Cardiac septum (tissue), 1 donor: ENCODE results near the gene PDZD7. TPM values are rescaled to one million over a fixed set of nuclear protein-coding genes. Genes with fewer than 3 reads are reported as not detected.

Source experiments
- DNase-seq: peaks from one replicate; pipeline ENCODE4 v3.0.0-alpha.2; 2020; ENCODE audit warnings: low spot score
- intact Hi-C: fragments of 100-400 bp; cut with DNase I; formaldehyde crosslinking; loops from one replicate; pipeline ENCODE4 v1.14.0; 2022
- total RNA-seq: library from RNA; stranded (reverse); fragmentation: NEBNext Ultra II Directional; extraction: Animal tissue kit (Norgen Biotek cat#: 25700); gene quantifications from one replicate; pipeline ENCODE4 v1.2.1, GENCODE V29; 2021
- donor health status: DM: no; HTN: no; CAD: no.

The PDZD7 gene
- total RNA-seq, 1 donor from 2014 or later = 0.40 TPM

- intact Hi-C loops = loop anchor here (5.0 kb wide), 1 partner anchor 65 kb away; the partner anchor contains the start of gene LZTS2
- peak; percentile 80 for DNase-seq
Observed at GRCh38 chr10:101062232-101063049, 31.5 kb upstream of the PDZD7 start.

GRCh38 chr10:101061624-101062231, 30.8 kb upstream of the PDZD7 start, which contains the start of gene KAZALD1:
Gene KAZALD1, plus strand, starts transcription at chr10:101061989. Its CDS starts 604 bp downstream, at chr10:101062593.
- intact Hi-C loops = loop anchor here (5.0 kb wide), 1 partner anchor 64 kb away; the partner anchor contains the start of gene LZTS2
- DNase-seq = no peak

GRCh38 chr10:101060951-101061623, 30.2 kb upstream of the PDZD7 start:
- peak; percentile 98 for DNase-seq

GRCh38 chr10:101060036-101060950, 29.4 kb upstream of the PDZD7 start:
- intact Hi-C loops = loop anchor here (5.0 kb wide), 1 partner anchor 63 kb away; the partner anchor contains the start of gene LZTS2
- peak; percentile 92 for DNase-seq

More at GRCh38 chr10:101060951-101061623, 30.2 kb upstream of the PDZD7 start:
- intact Hi-C loops = loop anchor here (5.0 kb wide), 1 partner anchor 64 kb away; the partner anchor contains the start of gene LZTS2

GRCh38 chr10:101056365-101057151, 25.6 kb upstream of the PDZD7 start:
- no peak for DNase-seq
- intact Hi-C loops = no loop called here

- no peak for DNase-seq
- intact Hi-C loops = no loop called here
Observed at GRCh38 chr10:101055411-101055810, 24.5 kb upstream of the PDZD7 start.

GRCh38 chr10:101054876-101055275, 23.9 kb upstream of the PDZD7 start:
- no peak for DNase-seq
- intact Hi-C loops = loop anchor here (5.0 kb wide), 1 partner anchor 87 kb away; no protein-coding TSS in a partner anchor

GRCh38 chr10:101054351-101054750, 23.4 kb upstream of the PDZD7 start:
- intact Hi-C loops = loop anchor here (5.0 kb wide), 1 partner anchor 88 kb away; no protein-coding TSS in a partner anchor
- no peak for DNase-seq

GRCh38 chr10:101053516-101053915, 22.6 kb upstream of the PDZD7 start:
- intact Hi-C loops = loop anchor here (5.0 kb wide), 1 partner anchor 89 kb away; no protein-coding TSS in a partner anchor
- no peak for DNase-seq

- no peak for DNase-seq
- intact Hi-C loops = loop anchor here (5.0 kb wide), 1 partner anchor 90 kb away; no protein-coding TSS in a partner anchor
Observed at GRCh38 chr10:101052285-101052684, 21.4 kb upstream of the PDZD7 start.

- intact Hi-C loops = loop anchor here (5.0 kb wide), 1 partner anchor 92 kb away; no protein-coding TSS in a partner anchor
- DNase-seq = peak; percentile 85
Observed at GRCh38 chr10:101050208-101051069, 19.5 kb upstream of the PDZD7 start.

- DNase-seq = peak; percentile 65
- intact Hi-C loops = no loop called here
Observed at GRCh38 chr10:101047961-101048892, 17.3 kb upstream of the PDZD7 start.

- no peak for DNase-seq
- intact Hi-C loops = no loop called here
Observed at GRCh38 chr10:101047268-101047667, 16.3 kb upstream of the PDZD7 start.

GRCh38 chr10:101046332-101047238, 15.7 kb upstream of the PDZD7 start:
- no peak for DNase-seq
- intact Hi-C loops = no loop called here

GRCh38 chr10:101044117-101044516, 13.2 kb upstream of the PDZD7 start:
- intact Hi-C loops = no loop called here
- DNase-seq = no peak
